ENCODE results near the gene KRT15.

GRCh38 chr17:41483531-41483930, 35.2 kb downstream of the KRT15 start:
- TF ChIP-seq CTCF (IDR thresholded peaks at IDR 0.05) (no peak), ZFX (IDR thresholded peaks at IDR 0.05; ENCODE audit: borderline replicate concordance) (no peak)

Measured in 22Rv1 (cell line).